ENCODE data around the gene MORC3.

The MORC3 gene

DNA sequence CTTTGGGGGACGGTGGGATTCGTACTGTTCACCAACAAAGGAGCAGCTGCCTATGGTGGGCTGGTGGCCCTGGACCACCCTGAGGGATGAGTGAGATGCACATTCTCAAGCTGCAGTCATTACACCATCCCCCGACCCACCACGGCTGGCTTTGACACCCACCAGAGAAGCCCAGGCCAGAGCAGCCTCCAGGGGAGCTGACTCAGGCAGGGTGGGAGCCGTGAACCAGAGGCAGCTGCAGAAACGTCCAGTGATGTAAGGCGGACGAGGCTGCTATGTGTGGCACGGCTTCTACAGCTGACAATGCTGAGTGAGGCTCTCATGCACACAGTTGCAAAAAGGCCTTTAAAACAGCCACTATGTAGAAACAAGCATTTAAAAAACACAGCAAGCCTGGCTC is 105.3 kb downstream of the MORC3 start:
- DNase-seq = no peak
